Liver (tissue), 9 donors: ENCODE results near the gene TERT. TPM values are rescaled to one million over a fixed set of nuclear protein-coding genes. Genes with fewer than 3 reads are reported as not detected.

ENCODE experiments used
- DNase-seq: peaks from one replicate; pipeline ENCODE4 v3.0.0-alpha.2; 2017; ENCODE audit warnings: low spot score
- H3K27ac ChIP-seq, 2 donors: one replicate each; pipeline ENCODE4 v1.7.0; 2013; ENCODE audit warnings: inconsistent platforms in 2 of 2, low read length in 2 of 2, control low read depth in 1 of 2, low read depth in 1 of 2, mild to moderate bottlenecking in 1 of 2
- H3K27me3 ChIP-seq, 4 donors: one replicate each; pipeline versions ENCODE4 v1.6.1 to v1.7.0; 2013; ENCODE audit warnings: low read length in 3 of 4, inconsistent platforms in 1 of 4, mild to moderate bottlenecking in 1 of 4, moderate library complexity in 1 of 4; ENCODE audit not compliant: control insufficient read depth in 4 of 4, insufficient read depth in 4 of 4
- H3K36me3 ChIP-seq, 4 donors: one replicate each; pipeline versions ENCODE4 v1.6.1 to v1.7.0; 2013; ENCODE audit warnings: low read length in 3 of 4, mild to moderate bottlenecking in 3 of 4, low read depth in 1 of 4, moderate library complexity in 1 of 4; ENCODE audit not compliant: control insufficient read depth in 4 of 4, insufficient read depth in 3 of 4
- H3K4me1 ChIP-seq, 4 donors: one replicate each; pipeline versions ENCODE4 v1.6.1 to v1.7.0; 2013; ENCODE audit warnings: low read length in 3 of 4, mild to moderate bottlenecking in 3 of 4, moderate library complexity in 1 of 4; ENCODE audit not compliant: control insufficient read depth in 4 of 4, insufficient read depth in 4 of 4
- H3K4me3 ChIP-seq, 3 donors: one replicate each; pipeline versions ENCODE4 v1.6.1 to v1.7.0; 2013; ENCODE audit warnings: low read length in 3 of 3, control low read depth in 1 of 3, low read depth in 1 of 3, mild to moderate bottlenecking in 1 of 3
- H3K9ac ChIP-seq, 2 donors: one replicate each; pipeline ENCODE4 v1.7.0; 2013; ENCODE audit warnings: low read length in 2 of 2, mild to moderate bottlenecking in 2 of 2, moderate library complexity in 2 of 2, control low read depth in 1 of 2, low read depth in 1 of 2
- H3K9me3 ChIP-seq, 4 donors: one replicate each; pipeline versions ENCODE4 v1.6.1 to v1.7.0; 2013; ENCODE audit warnings: low read length in 3 of 4; ENCODE audit not compliant: control insufficient read depth in 4 of 4
- EGR1 ChIP-seq, 2 donors: IDR thresholded peaks; 2 replicates each; pipeline ENCODE4 v1.6.1; 2016 to 2018; ENCODE audit warnings: antibody characterized with exemption in 2 of 2, low read depth in 2 of 2
- FOXA1 ChIP-seq: IDR thresholded peaks from 2 replicates; pipeline ENCODE4 v1.6.1; 2016; ENCODE audit warnings: antibody characterized with exemption
- GABPA ChIP-seq, 2 donors: IDR thresholded peaks in 1 of 2; conservative IDR thresholded peaks in 1 of 2; 2 replicates each; pipeline ENCODE4 v1.6.1; 2016; ENCODE audit warnings: antibody characterized with exemption in 2 of 2, mild to moderate bottlenecking in 1 of 2, moderate library complexity in 1 of 2
- HNF4A ChIP-seq, 2 donors: conservative IDR thresholded peaks; 2 replicates each; pipeline ENCODE4 v1.6.1; 2016; ENCODE audit warnings: antibody characterized with exemption in 2 of 2, mild to moderate bottlenecking in 2 of 2
- HNF4G ChIP-seq: IDR thresholded peaks from 2 replicates; pipeline ENCODE4 v1.6.1; 2016; ENCODE audit warnings: antibody characterized with exemption
- JUND ChIP-seq, 2 donors: IDR thresholded peaks; 2 replicates each; pipeline ENCODE4 v1.6.1; 2016; ENCODE audit warnings: antibody characterized with exemption in 2 of 2
- NR2F2 ChIP-seq: IDR thresholded peaks from 2 replicates; pipeline ENCODE4 v1.6.1; 2016; ENCODE audit warnings: antibody characterized with exemption
- RAD21 ChIP-seq, 2 donors: IDR thresholded peaks; 2 replicates each; pipeline ENCODE4 v1.6.1; 2016; ENCODE audit warnings: antibody characterized with exemption in 2 of 2, mild to moderate bottlenecking in 2 of 2
- TAF1 ChIP-seq: conservative IDR thresholded peaks from 2 replicates; pipeline ENCODE4 v1.6.1; 2016; ENCODE audit warnings: antibody characterized with exemption, mild to moderate bottlenecking
- WGBS: extraction: QIAGEN DNeasy Blood & Tissue Kit; methylation state at CpG from one replicate; pipeline ENCODE4 v1.1.7; 2013; 5-methylcytosine and 5-hydroxymethylcytosine counted together
- polyA plus RNA-seq, 2 donors: library from polyadenylated mRNA; stranded (reverse) in 1 of 2; unstranded in 1 of 2; fragments of 200-250 nt in 1 of 2; fragments of >200 nt in 1 of 2; fragmentation: Nextera tagmentation in 1 of 2; extraction: Ambion mirVana in 1 of 2; gene quantifications; one replicate each; pipeline versions ENCODE4 v1.2.1 to v1.2.3, GENCODE V29; 2013 to 2015
- total RNA-seq, 2 donors: library from RNA; depleted of rRNA; stranded (reverse); fragments of >200 nt; gene quantifications; one replicate each; pipeline ENCODE4 v1.2.3, GENCODE V29; 2014
- TF ChIP-seq, protein P1 (sequence below): IDR thresholded peaks from 2 replicates; pipeline ENCODE4 v1.6.1; 2016; ENCODE audit warnings: antibody characterized with exemption
- TF ChIP-seq, protein P2 (sequence below): fragments of 150-350 bp; IDR thresholded peaks from 2 replicates; pipeline ENCODE4 v1.5.1; 2017; ENCODE audit warnings: improper control_type of control experiment, low read depth, low read length; ENCODE audit not compliant: missing input control
- TF ChIP-seq, protein P3 (sequence below): IDR thresholded peaks from 2 replicates; pipeline ENCODE4 v1.6.1; 2016; ENCODE audit warnings: antibody characterized with exemption
- TF ChIP-seq, protein P4 (sequence below): IDR thresholded peaks from 2 replicates; pipeline ENCODE4 v1.6.1; 2016; ENCODE audit warnings: antibody characterized with exemption, mild to moderate bottlenecking
- TF ChIP-seq, protein P5 (sequence below): IDR thresholded peaks from 2 replicates; pipeline ENCODE4 v1.6.1; 2016; ENCODE audit warnings: antibody characterized with exemption
- donor health status: healthy.
- donor health status: healthy.
- donor health status: healthy.
- donor health status: healthy.
- donor health status: healthy.

Gene TERT
- total and polyA plus RNA-seq, 4 donors, result 0.14 TPM; not detected in 3

DNA sequence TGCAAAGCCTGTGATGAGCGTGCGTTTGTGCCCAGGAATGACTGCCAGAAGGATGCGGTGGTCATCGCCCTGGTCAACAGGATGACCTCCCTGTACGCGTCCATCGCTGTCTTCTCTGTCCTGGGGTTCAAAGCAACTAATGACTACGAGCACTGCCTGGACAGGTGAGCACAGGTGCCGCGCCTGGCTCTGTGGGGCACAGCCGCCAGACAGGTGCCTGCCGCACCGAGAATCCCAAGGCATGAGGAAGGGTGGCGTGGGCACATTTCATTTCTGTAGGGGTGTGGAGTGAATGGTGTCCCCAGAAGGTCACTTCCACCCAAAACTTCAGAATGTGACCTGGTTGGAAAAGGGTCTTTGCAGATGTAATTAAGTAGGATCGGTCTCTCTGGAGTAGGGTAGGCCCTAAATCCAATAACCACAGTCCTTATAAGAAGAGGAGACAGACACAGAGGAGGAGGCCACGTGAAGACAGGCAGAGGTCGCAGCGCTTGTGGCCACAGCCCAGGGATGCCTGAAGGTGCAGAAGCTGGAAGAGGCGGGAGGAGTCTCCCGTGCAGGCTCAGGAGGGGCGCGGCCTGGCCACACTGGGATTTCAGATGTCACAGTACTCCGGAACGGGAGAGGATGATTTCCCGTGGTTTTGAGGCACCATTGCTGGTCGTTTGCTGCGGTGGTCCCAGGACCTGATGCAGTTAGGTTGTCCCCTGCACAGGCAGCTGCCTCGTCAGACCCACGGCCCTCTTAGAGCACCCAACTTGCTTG lies 54.2 kb downstream of the TERT start:
- H3K9ac ChIP-seq, result no peak overlapping the region
- no peak overlapping the region for H3K27ac ChIP-seq
- no peaks in the 10 kb centered on the region for H3K4me1 ChIP-seq
- no peak for DNase-seq
- 86% methylated on average over 29 of the region's 29 CpGs for WGBS
- no peaks in the 10 kb centered on the region for H3K36me3 ChIP-seq
- H3K27me3 ChIP-seq, result no peaks in the 10 kb centered on the region
- TF ChIP-seq HNF4G (no peak), HNF4A (conservative IDR thresholded peaks at IDR 0.05) (no peak), TAF1 (no peak), JUND (IDR thresholded peaks at IDR 0.05) (no peak)
- TF ChIP-seq, protein P1, sequence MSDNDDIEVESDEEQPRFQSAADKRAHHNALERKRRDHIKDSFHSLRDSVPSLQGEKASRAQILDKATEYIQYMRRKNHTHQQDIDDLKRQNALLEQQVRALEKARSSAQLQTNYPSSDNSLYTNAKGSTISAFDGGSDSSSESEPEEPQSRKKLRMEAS, result no peak
- TF ChIP-seq, protein P2, sequence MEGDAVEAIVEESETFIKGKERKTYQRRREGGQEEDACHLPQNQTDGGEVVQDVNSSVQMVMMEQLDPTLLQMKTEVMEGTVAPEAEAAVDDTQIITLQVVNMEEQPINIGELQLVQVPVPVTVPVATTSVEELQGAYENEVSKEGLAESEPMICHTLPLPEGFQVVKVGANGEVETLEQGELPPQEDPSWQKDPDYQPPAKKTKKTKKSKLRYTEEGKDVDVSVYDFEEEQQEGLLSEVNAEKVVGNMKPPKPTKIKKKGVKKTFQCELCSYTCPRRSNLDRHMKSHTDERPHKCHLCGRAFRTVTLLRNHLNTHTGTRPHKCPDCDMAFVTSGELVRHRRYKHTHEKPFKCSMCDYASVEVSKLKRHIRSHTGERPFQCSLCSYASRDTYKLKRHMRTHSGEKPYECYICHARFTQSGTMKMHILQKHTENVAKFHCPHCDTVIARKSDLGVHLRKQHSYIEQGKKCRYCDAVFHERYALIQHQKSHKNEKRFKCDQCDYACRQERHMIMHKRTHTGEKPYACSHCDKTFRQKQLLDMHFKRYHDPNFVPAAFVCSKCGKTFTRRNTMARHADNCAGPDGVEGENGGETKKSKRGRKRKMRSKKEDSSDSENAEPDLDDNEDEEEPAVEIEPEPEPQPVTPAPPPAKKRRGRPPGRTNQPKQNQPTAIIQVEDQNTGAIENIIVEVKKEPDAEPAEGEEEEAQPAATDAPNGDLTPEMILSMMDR, result no peak
- TF ChIP-seq, protein P3, sequence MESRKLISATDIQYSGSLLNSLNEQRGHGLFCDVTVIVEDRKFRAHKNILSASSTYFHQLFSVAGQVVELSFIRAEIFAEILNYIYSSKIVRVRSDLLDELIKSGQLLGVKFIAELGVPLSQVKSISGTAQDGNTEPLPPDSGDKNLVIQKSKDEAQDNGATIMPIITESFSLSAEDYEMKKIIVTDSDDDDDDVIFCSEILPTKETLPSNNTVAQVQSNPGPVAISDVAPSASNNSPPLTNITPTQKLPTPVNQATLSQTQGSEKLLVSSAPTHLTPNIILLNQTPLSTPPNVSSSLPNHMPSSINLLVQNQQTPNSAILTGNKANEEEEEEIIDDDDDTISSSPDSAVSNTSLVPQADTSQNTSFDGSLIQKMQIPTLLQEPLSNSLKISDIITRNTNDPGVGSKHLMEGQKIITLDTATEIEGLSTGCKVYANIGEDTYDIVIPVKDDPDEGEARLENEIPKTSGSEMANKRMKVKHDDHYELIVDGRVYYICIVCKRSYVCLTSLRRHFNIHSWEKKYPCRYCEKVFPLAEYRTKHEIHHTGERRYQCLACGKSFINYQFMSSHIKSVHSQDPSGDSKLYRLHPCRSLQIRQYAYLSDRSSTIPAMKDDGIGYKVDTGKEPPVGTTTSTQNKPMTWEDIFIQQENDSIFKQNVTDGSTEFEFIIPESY, result no peak
- H3K4me3 ChIP-seq, result no peak overlapping the region
- H3K9me3 ChIP-seq, result no peaks in the 10 kb centered on the region

DNA sequence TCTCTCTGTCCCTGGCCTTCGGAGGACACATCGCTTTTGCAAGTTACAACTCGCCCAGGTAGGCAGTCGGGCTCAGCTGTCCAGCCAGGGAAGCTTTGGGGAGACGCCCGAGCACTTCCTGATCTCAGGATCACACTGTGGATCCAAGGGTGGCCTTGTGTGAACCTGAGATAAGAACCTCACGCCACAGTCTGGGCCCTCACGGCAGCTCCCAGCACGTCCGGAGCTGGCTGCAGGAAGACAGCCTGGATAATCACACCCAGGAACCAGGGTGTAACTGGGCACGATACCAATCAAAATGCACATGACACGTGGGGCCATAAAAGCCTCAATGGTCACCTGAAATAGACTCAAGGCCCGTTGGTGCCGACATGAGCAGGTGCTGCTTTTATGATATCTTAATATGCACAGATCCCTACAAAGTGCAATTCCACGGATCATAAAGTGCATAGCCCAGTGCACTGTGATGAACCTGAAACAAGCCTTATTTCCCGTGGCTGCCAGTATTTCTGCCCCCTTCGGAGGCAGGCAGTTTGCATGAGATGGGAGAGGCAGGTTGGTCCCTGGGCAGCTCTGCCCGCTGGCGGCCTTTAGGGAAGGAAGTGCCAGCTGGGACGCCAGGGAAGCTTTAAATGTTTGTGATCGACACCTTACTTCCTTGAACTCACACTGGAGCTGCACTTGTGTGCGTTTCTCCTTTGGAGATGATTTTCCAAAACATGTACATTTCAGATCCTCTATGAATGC lies 55.2 kb downstream of the TERT start:
- TF ChIP-seq GABPA (IDR thresholded peaks at IDR 0.05 in 1 of 2, conservative IDR thresholded peaks at IDR 0.05 in 1 of 2) (no peak), NR2F2 (no peak), FOXA1 (no peak), JUND (IDR thresholded peaks at IDR 0.05) (no peak), RAD21 (IDR thresholded peaks at IDR 0.05) (no peak), HNF4A (conservative IDR thresholded peaks at IDR 0.05) (no peak), EGR1 (IDR thresholded peaks at IDR 0.05; ENCODE audit: low read depth in 2 of 2) (no peak), HNF4G (no peak)
- TF ChIP-seq, protein P2, result no peak
- TF ChIP-seq, protein P3, result no peak
- TF ChIP-seq, protein P4, sequence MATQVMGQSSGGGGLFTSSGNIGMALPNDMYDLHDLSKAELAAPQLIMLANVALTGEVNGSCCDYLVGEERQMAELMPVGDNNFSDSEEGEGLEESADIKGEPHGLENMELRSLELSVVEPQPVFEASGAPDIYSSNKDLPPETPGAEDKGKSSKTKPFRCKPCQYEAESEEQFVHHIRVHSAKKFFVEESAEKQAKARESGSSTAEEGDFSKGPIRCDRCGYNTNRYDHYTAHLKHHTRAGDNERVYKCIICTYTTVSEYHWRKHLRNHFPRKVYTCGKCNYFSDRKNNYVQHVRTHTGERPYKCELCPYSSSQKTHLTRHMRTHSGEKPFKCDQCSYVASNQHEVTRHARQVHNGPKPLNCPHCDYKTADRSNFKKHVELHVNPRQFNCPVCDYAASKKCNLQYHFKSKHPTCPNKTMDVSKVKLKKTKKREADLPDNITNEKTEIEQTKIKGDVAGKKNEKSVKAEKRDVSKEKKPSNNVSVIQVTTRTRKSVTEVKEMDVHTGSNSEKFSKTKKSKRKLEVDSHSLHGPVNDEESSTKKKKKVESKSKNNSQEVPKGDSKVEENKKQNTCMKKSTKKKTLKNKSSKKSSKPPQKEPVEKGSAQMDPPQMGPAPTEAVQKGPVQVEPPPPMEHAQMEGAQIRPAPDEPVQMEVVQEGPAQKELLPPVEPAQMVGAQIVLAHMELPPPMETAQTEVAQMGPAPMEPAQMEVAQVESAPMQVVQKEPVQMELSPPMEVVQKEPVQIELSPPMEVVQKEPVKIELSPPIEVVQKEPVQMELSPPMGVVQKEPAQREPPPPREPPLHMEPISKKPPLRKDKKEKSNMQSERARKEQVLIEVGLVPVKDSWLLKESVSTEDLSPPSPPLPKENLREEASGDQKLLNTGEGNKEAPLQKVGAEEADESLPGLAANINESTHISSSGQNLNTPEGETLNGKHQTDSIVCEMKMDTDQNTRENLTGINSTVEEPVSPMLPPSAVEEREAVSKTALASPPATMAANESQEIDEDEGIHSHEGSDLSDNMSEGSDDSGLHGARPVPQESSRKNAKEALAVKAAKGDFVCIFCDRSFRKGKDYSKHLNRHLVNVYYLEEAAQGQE, result no peak
- TF ChIP-seq, protein P5, sequence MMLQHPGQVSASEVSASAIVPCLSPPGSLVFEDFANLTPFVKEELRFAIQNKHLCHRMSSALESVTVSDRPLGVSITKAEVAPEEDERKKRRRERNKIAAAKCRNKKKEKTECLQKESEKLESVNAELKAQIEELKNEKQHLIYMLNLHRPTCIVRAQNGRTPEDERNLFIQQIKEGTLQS, result no peak
- TF ChIP-seq, protein P1, result no peak
- DNase-seq, result no peak
- H3K27ac ChIP-seq, result no peak overlapping the region

More for the DNA sequence above, 55.2 kb downstream of the TERT start:
- Histone ChIP-seq H3K4me1 (no peaks in the 10 kb centered on the region), H3K9me3 (peaks cover 0 to 6% (median 3%) of the 10 kb centered on the region in 4 donors), H3K4me3 (no peak overlapping the region), H3K36me3 (no peaks in the 10 kb centered on the region), H3K27me3 (no peaks in the 10 kb centered on the region), H3K9ac (no peak overlapping the region)
- WGBS, result 71% methylated on average over 22 of the region's 22 CpGs
